Fibroblast of lung (primary cell): ENCODE results near the gene MT1H. TPM values are rescaled to one million over a fixed set of nuclear protein-coding genes. Genes with fewer than 3 reads are reported as not detected.

ENCODE experiments used
- DNase-seq, 2 donors: peaks; one replicate each; pipeline versions ENCODE4 v3.0.0 to v3.0.0-alpha.2; 2010; ENCODE audit warnings: low read depth in 2 of 2
- H2AFZ ChIP-seq: 2 replicates; pipeline ENCODE4 v1.5.1; 2012; ENCODE audit warnings: low read length, control low read depth, inconsistent platforms
- H3K27ac ChIP-seq: 2 replicates; pipeline ENCODE4 v1.5.1; 2011; ENCODE audit warnings: low read length, control low read depth; ENCODE audit not compliant: insufficient read depth
- H3K27me3 ChIP-seq: 2 replicates; pipeline ENCODE4 v1.5.1; 2011; ENCODE audit warnings: mild to moderate bottlenecking, low read length; ENCODE audit not compliant: control insufficient read depth, insufficient read depth
- H3K36me3 ChIP-seq: 2 replicates; pipeline ENCODE4 v1.5.1; 2011; ENCODE audit warnings: low read length; ENCODE audit not compliant: control insufficient read depth, insufficient read depth
- H3K4me1 ChIP-seq: 2 replicates; pipeline ENCODE4 v1.5.1; 2011; ENCODE audit warnings: low read length; ENCODE audit not compliant: control insufficient read depth, insufficient read depth; ENCODE audit errors: extremely low read depth
- H3K4me2 ChIP-seq: 2 replicates; pipeline ENCODE4 v1.5.1; 2011; ENCODE audit warnings: low read length, control low read depth; ENCODE audit not compliant: insufficient read depth; ENCODE audit errors: extremely low read depth
- H3K4me3 ChIP-seq, 4 experiments: fragments of 200-600 bp in 1 of 4; sonication (generic) in 1 of 4; replicated peaks in 1 of 4; 2 replicates each; pipeline ENCODE4 v1.5.1; 2011 to 2016; ENCODE audit warnings: low read length in 4 of 4, low read depth in 3 of 4, mild to moderate bottlenecking in 3 of 4, control low read depth in 2 of 4, inconsistent platforms in 1 of 4, mixed read lengths in 1 of 4; ENCODE audit not compliant: insufficient read depth in 1 of 4; ENCODE audit errors: control extremely low read depth in 1 of 4
- H3K79me2 ChIP-seq: 2 replicates; pipeline ENCODE4 v1.5.1; 2012; ENCODE audit warnings: mild to moderate bottlenecking, low read length, inconsistent platforms; ENCODE audit not compliant: control insufficient read depth, insufficient read depth
- H3K9ac ChIP-seq: 2 replicates; pipeline ENCODE4 v1.5.1; 2011; ENCODE audit warnings: mild to moderate bottlenecking, low read length, control low read depth; ENCODE audit not compliant: insufficient read depth
- H3K9me3 ChIP-seq: 2 replicates; pipeline ENCODE4 v1.5.1; 2012; ENCODE audit warnings: low read depth, low read length; ENCODE audit not compliant: control insufficient read depth, insufficient read depth
- H4K20me1 ChIP-seq: 2 replicates; pipeline ENCODE4 v1.5.1; 2011; ENCODE audit warnings: low read length; ENCODE audit not compliant: control insufficient read depth, insufficient read depth; ENCODE audit errors: extremely low read depth
- EZH2 ChIP-seq: IDR thresholded peaks from 2 replicates; pipeline ENCODE4 v1.5.1; 2012; ENCODE audit warnings: low read length, control low read depth, mild to moderate bottlenecking; ENCODE audit errors: missing control alignments
- polyA plus RNA-seq, 2 donors: library from polyadenylated mRNA; depleted of rRNA in 1 of 2; stranded (reverse) in 1 of 2; unstranded in 1 of 2; fragments of >200 nt; gene quantifications; 2 replicates each; pipeline ENCODE4 v1.2.1, GENCODE V29; 2011 to 2012; ENCODE audit warnings: missing spikeins in 1 of 2
- total RNA-seq: library from RNA; depleted of rRNA; stranded (reverse); fragments of >200 nt; gene quantifications from 2 replicates; pipeline ENCODE4 v1.2.1, GENCODE V29; 2014
- TF ChIP-seq, protein P1 (sequence below), 2 donors: IDR thresholded peaks in 1 of 2; conservative IDR thresholded peaks in 1 of 2; 1 replicate in 1 of 2; 2 replicates in 1 of 2; pipeline ENCODE4 v1.5.1; 2011 to 2012; ENCODE audit warnings: low read length in 2 of 2, control low read depth in 1 of 2, inconsistent platforms in 1 of 2, low read depth in 1 of 2, mild to moderate bottlenecking in 1 of 2

MT1H gene
- total and polyA plus RNA-seq, 2 donors (not counting 1 experiment from before 2014, with no cell fraction given): not detected

DNA sequence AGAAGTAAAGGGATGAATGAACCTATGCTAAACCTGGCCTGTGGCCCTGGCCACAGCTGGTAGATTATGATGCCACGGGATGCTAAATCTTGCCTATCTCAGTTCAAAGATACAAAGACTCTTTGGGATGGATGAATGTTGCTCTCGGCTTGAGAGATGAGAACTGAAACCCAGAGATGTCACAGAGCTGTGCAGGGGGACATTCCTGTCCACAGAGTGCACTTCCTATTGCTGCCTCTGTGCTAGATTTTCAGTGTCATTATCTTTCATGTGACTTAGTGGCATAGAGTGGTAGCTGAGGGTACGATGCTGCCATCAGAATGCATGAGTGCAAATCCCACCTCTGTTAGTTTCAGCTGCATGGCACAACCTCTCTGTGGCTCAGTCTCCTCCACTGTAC, 39.5 kb upstream of the MT1H start:
- Histone ChIP-seq H3K4me2 (no peak overlapping the region), H2AFZ (no peak overlapping the region), H3K9ac (no peak overlapping the region), H3K4me3 (no peak overlapping the region), H3K4me1 (peaks cover 4% of the 10 kb centered on the region), H3K27ac (no peak overlapping the region), H3K36me3 (peaks cover 1% of the 10 kb centered on the region), H4K20me1 (no peaks in the 10 kb centered on the region), H3K27me3 (no peaks in the 10 kb centered on the region), H3K9me3 (no peaks in the 10 kb centered on the region), H3K79me2 (peaks cover 12% of the 10 kb centered on the region)
- no peak for DNase-seq
- no peak for TF ChIP-seq EZH2
- TF ChIP-seq, protein P1, sequence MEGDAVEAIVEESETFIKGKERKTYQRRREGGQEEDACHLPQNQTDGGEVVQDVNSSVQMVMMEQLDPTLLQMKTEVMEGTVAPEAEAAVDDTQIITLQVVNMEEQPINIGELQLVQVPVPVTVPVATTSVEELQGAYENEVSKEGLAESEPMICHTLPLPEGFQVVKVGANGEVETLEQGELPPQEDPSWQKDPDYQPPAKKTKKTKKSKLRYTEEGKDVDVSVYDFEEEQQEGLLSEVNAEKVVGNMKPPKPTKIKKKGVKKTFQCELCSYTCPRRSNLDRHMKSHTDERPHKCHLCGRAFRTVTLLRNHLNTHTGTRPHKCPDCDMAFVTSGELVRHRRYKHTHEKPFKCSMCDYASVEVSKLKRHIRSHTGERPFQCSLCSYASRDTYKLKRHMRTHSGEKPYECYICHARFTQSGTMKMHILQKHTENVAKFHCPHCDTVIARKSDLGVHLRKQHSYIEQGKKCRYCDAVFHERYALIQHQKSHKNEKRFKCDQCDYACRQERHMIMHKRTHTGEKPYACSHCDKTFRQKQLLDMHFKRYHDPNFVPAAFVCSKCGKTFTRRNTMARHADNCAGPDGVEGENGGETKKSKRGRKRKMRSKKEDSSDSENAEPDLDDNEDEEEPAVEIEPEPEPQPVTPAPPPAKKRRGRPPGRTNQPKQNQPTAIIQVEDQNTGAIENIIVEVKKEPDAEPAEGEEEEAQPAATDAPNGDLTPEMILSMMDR (conservative IDR thresholded peaks at IDR 0.05 in 1 of 2, IDR thresholded peaks at IDR 0.05 in 1 of 2; ENCODE audit: low read depth in 1 of 2, low read length in 2 of 2): no peak

DNA sequence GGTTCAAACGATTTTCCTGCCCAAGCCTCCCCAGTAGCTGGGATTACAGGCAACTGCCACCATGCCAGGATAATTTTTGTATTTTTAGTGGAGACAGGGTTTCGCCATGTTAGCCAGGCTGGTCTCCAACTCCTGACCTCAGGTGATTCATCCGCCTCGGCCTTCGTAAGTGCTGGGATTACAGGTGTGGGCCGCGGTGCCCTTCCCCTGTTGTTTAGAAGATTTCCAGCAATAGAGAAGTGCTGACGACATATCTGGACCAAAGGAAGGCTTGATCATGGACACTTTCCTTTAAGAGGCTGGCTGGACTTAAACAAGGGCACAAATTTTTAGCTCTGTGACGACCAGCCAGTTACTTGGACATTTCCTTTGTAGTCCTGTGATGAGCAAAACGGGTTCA, 38.4 kb upstream of the MT1H start:
- H3K27ac ChIP-seq: no peak overlapping the region
- no peaks in the 10 kb centered on the region for H3K9me3 ChIP-seq
- H3K4me3 ChIP-seq: no peak overlapping the region
- H3K36me3 ChIP-seq: peaks cover 1% of the 10 kb centered on the region
- no peak overlapping the region for H3K4me2 ChIP-seq
- H3K27me3 ChIP-seq: no peaks in the 10 kb centered on the region
- no peaks in the 10 kb centered on the region for H4K20me1 ChIP-seq
- H2AFZ ChIP-seq: no peak overlapping the region
- H3K9ac ChIP-seq: no peak overlapping the region
- DNase-seq: no peak
- no peak for TF ChIP-seq EZH2
- TF ChIP-seq, protein P1 (conservative IDR thresholded peaks at IDR 0.05 in 1 of 2, IDR thresholded peaks at IDR 0.05 in 1 of 2; ENCODE audit: low read depth in 1 of 2, low read length in 2 of 2): no peak
- H3K79me2 ChIP-seq: peaks cover 5% of the 10 kb centered on the region
- H3K4me1 ChIP-seq: peaks cover 4% of the 10 kb centered on the region

DNA sequence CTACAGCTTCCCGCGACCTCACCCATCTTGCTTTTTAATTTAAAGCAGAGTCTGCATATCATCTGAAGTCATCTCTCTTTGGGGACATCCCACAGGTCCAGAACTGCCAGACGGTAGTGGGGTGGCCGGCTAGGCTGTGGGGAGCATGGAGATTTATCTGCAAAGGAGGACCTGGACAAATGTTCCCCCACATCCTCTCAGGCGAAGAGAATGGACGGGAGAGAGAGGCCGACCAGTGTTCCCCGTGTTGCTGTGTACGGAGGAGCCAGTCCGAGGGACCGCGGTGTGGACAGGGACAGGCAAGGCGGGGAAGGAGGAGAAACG, 37.8 kb upstream of the MT1H start:
- Histone ChIP-seq H3K9ac (peak overlapping the region; percentile 26), H3K27ac (no peak overlapping the region), H4K20me1 (no peaks in the 10 kb centered on the region), H2AFZ (peak overlapping the region; percentile 91), H3K4me2 (peak overlapping the region; percentile 61), H3K4me1 (peaks cover 4% of the 10 kb centered on the region), H3K36me3 (no peaks in the 10 kb centered on the region), H3K27me3 (no peaks in the 10 kb centered on the region), H3K4me3 (peak overlapping the region in 3 of 4 experiments; percentile 32 to 58 (median 47)), H3K9me3 (no peaks in the 10 kb centered on the region), H3K79me2 (no peaks in the 10 kb centered on the region)
- no peak for DNase-seq
- TF ChIP-seq EZH2: no peak
- TF ChIP-seq, protein P1 (conservative IDR thresholded peaks at IDR 0.05 in 1 of 2, IDR thresholded peaks at IDR 0.05 in 1 of 2; ENCODE audit: low read depth in 1 of 2, low read length in 2 of 2): no peak
